SK-N-SH (cell line): Measurements from ENCODE around the gene SLC4A8. TPM values are rescaled to one million over a fixed set of nuclear protein-coding genes. Genes with fewer than 3 reads are reported as not detected.

ENCODE experiments used
- CTCF ChIA-PET: fragments of 300-600, 350-600 bp; formaldehyde crosslinking; extraction: SDS; loops from one replicate; lab custom pipeline; 2021; lab: Yijun Ruan, JAX
- POLR2A ChIA-PET: fragments of 350-600 bp; sonication (Branson Sonifier 250); formaldehyde crosslinking; extraction: SDS; loops from one replicate; lab custom pipeline; 2020; ENCODE audit warnings: antibody characterized with exemption, inconsistent platforms; lab: Yijun Ruan, JAX
- DNase-seq: peaks from one replicate; pipeline ENCODE4 v3.0.0; 2012
- H2AFZ ChIP-seq: fragments of 200-600 bp; sonication (generic); 2 replicates; pipeline ENCODE4 v1.8.1; 2016; ENCODE audit warnings: antibody characterized with exemption, mild to moderate bottlenecking, low read depth
- H3F3A ChIP-seq: fragments of 200-600 bp; sonication (generic); replicated peaks from 2 replicates; pipeline ENCODE3; 2016; ENCODE audit warnings: antibody characterized with exemption, mild to moderate bottlenecking; ENCODE audit not compliant: insufficient read depth
- H3K27ac ChIP-seq, 2 experiments: fragments of 200-500 bp in 1 of 2; fragments of 200-600 bp in 1 of 2; sonication (Bioruptor generic) in 1 of 2; sonication (generic), shearing (Covaris generic) in 1 of 2; 2 replicates each; pipeline versions ENCODE4 v1.5.1 to v1.6.1; 2014 to 2016; ENCODE audit warnings: low read depth in 2 of 2, inconsistent platforms in 1 of 2, low read length in 1 of 2, mild to moderate bottlenecking in 1 of 2, mixed read lengths in 1 of 2
- H3K27me3 ChIP-seq: fragments of 200-600 bp; sonication (generic), shearing (Covaris generic); 2 replicates; pipeline ENCODE4 v1.6.1; 2016; ENCODE audit warnings: mixed run types; ENCODE audit not compliant: insufficient read depth
- H3K36me3 ChIP-seq, 2 experiments: fragments of 200-500 bp in 1 of 2; fragments of 200-600 bp in 1 of 2; sonication (Bioruptor generic) in 1 of 2; sonication (generic) in 1 of 2; replicated peaks in 1 of 2; 2 replicates each; pipeline versions ENCODE3 to v1.5.1; 2014 to 2016; ENCODE audit warnings: low read length in 1 of 2, mild to moderate bottlenecking in 1 of 2; ENCODE audit not compliant: insufficient read depth in 2 of 2, control insufficient read depth in 1 of 2
- H3K4me1 ChIP-seq, 2 experiments: fragments of 200-500 bp in 1 of 2; fragments of 200-600 bp in 1 of 2; sonication (Bioruptor generic) in 1 of 2; sonication (generic), shearing (Covaris generic) in 1 of 2; 2 replicates each; pipeline versions ENCODE4 v1.5.1 to v1.6.1; 2014 to 2016; ENCODE audit warnings: low read depth in 1 of 2, low read length in 1 of 2, mixed run types in 1 of 2; ENCODE audit not compliant: insufficient read depth in 2 of 2, control insufficient read depth in 1 of 2
- H3K4me2 ChIP-seq: fragments of 200-600 bp; sonication (generic), shearing (Covaris generic); 2 replicates; pipeline ENCODE4 v1.6.1; 2017; ENCODE audit warnings: mixed run types
- H3K4me3 ChIP-seq, 2 experiments: fragments of 200-500 bp in 1 of 2; fragments of 200-600 bp in 1 of 2; sonication (Bioruptor generic) in 1 of 2; sonication (generic), shearing (Covaris generic) in 1 of 2; 2 replicates each; pipeline versions ENCODE4 v1.5.1 to v1.8.1; 2014 to 2016; ENCODE audit warnings: low read depth in 2 of 2, inconsistent platforms in 1 of 2, low read length in 1 of 2, mild to moderate bottlenecking in 1 of 2, mixed read lengths in 1 of 2, moderate library complexity in 1 of 2
- H3K79me2 ChIP-seq: fragments of 200-600 bp; sonication (generic); 2 replicates; pipeline ENCODE4 v1.8.1; 2017; ENCODE audit warnings: mild to moderate bottlenecking; ENCODE audit not compliant: insufficient read depth
- H3K9ac ChIP-seq: fragments of 200-600 bp; sonication (generic); 2 replicates; pipeline ENCODE4 v1.6.1; 2017; ENCODE audit warnings: mixed run types
- H3K9me2 ChIP-seq: fragments of 200-600 bp; sonication (generic); 2 replicates; pipeline ENCODE4 v1.6.1; 2017; ENCODE audit warnings: mixed run types
- H3K9me3 ChIP-seq: fragments of 200-600 bp; sonication (generic); 2 replicates; pipeline ENCODE4 v1.6.1; 2017; ENCODE audit warnings: mixed run types, mild to moderate bottlenecking, moderate library complexity
- H4K20me1 ChIP-seq: fragments of 200-600 bp; sonication (generic); 2 replicates; pipeline ENCODE4 v1.6.1; 2017; ENCODE audit warnings: mild to moderate bottlenecking, mixed run types; ENCODE audit not compliant: insufficient read depth
- CHD2 ChIP-seq: fragments of 150-350 bp; IDR thresholded peaks from 2 replicates; pipeline ENCODE4 v1.6.1; 2018; ENCODE audit warnings: low read length; ENCODE audit not compliant: partially characterized antibody
- ELF1 ChIP-seq: IDR thresholded peaks from 2 replicates; pipeline ENCODE4 v1.4.0; 2012
- EP300 ChIP-seq, 2 experiments: IDR thresholded peaks; 2 replicates each; pipeline versions ENCODE4 v1.4.0 to v1.6.1; 2012; ENCODE audit warnings: borderline replicate concordance in 1 of 2, low read depth in 1 of 2, low read length in 1 of 2
- EZH2phosphoT487 ChIP-seq: fragments of 200-600 bp; sonication (generic); IDR thresholded peaks from 2 replicates; pipeline ENCODE4 v1.6.1; 2017; ENCODE audit warnings: low read depth, mixed run types, mild to moderate bottlenecking, antibody characterized with exemption, moderate library complexity, borderline replicate concordance
- FOXJ3 ChIP-seq: sonication (generic); formaldehyde crosslinking; IDR thresholded peaks from 2 replicates; pipeline ENCODE4 v1.5.1; 2020; ENCODE audit warnings: mild to moderate bottlenecking, missing genetic modification reagents
- GABPA ChIP-seq: IDR thresholded peaks from 2 replicates; pipeline ENCODE4 v1.4.0; 2012; ENCODE audit warnings: low read depth, mild to moderate bottlenecking
- GATA2 ChIP-seq: sonication (generic); formaldehyde crosslinking; IDR thresholded peaks from 2 replicates; pipeline ENCODE4 v1.5.0; 2020; ENCODE audit warnings: mild to moderate bottlenecking, missing genetic modification reagents
- MEF2A ChIP-seq: IDR thresholded peaks from 2 replicates; pipeline ENCODE4 v1.4.0; 2012; ENCODE audit warnings: low read depth, borderline replicate concordance
- MXI1 ChIP-seq: IDR thresholded peaks from 2 replicates; pipeline ENCODE4 v1.6.1; 2012; ENCODE audit warnings: mild to moderate bottlenecking, low read depth, low read length, improper control_type of control experiment
- NFIC ChIP-seq: IDR thresholded peaks from 2 replicates; pipeline ENCODE4 v1.4.0; 2012; ENCODE audit warnings: borderline replicate concordance
- RXRA ChIP-seq: IDR thresholded peaks from 2 replicates; pipeline ENCODE4 v1.4.0; 2012; ENCODE audit warnings: low read depth, mild to moderate bottlenecking, borderline replicate concordance
- SIN3A ChIP-seq: IDR thresholded peaks from 2 replicates; pipeline ENCODE4 v1.6.1; 2012; ENCODE audit warnings: low read depth, mild to moderate bottlenecking, low read length, moderate library complexity, borderline replicate concordance
- SMC3 ChIP-seq: IDR thresholded peaks from 2 replicates; pipeline ENCODE4 v1.6.1; 2012; ENCODE audit warnings: low read depth, low read length, improper control_type of control experiment
- TAF1 ChIP-seq: IDR thresholded peaks from 2 replicates; pipeline ENCODE4 v1.6.1; 2012; ENCODE audit warnings: low read depth, mild to moderate bottlenecking, low read length, moderate library complexity, borderline replicate concordance
- TCF12 ChIP-seq: IDR thresholded peaks from 2 replicates; pipeline ENCODE4 v1.4.0; 2012
- TEAD4 ChIP-seq: IDR thresholded peaks from 2 replicates; pipeline ENCODE4 v1.4.0; 2012; ENCODE audit warnings: mild to moderate bottlenecking, borderline replicate concordance; ENCODE audit not compliant: insufficient read depth
- YY1 ChIP-seq: IDR thresholded peaks from 2 replicates; pipeline ENCODE4 v1.4.0; 2012; ENCODE audit warnings: low read depth, mild to moderate bottlenecking
- ZBTB33 ChIP-seq: IDR thresholded peaks from 2 replicates; pipeline ENCODE4 v1.4.0; 2012; ENCODE audit warnings: low read depth, borderline replicate concordance
- WGBS: methylation state at CpG from one replicate; pipeline ENCODE4 v1.1.6; 2017; ENCODE audit warnings: low lambda C conversion rate; 5-methylcytosine and 5-hydroxymethylcytosine counted together
- polyA plus RNA-seq, 3 experiments: library from polyadenylated mRNA; depleted of rRNA; stranded (reverse); fragments of >200 nt; gene quantifications; 2 replicates each; pipeline ENCODE4 v1.2.3, GENCODE V29; 2012

The SLC4A8 gene
- polyA plus RNA-seq, 1 of the 3 experiments (the other 2 are of a cell fraction): 5.2 TPM

GRCh38 chr12:51390891-51391282, 33.7 kb upstream of the SLC4A8 start:
- H4K20me1 ChIP-seq: no peaks in the 10 kb centered on the region
- H3K27ac ChIP-seq: peak overlapping the region in 1 of 2 experiments; percentile 68; a peak in 1 of 4 replicates
- H3K79me2 ChIP-seq: no peaks in the 10 kb centered on the region
- DNase-seq: peak; percentile 57
- H3K9me3 ChIP-seq: no peaks in the 10 kb centered on the region
- H3K4me3 ChIP-seq: peak overlapping the region; percentile 40 to 50; a peak in 3 of 4 replicates
- POLR2A ChIA-PET: interaction anchor here (1.4 to 1.5 kb wide), 2 partner anchors 15 to 49 kb away, joined by 3 read pairs; no protein-coding TSS in a partner anchor
- H3K4me2 ChIP-seq: peak overlapping the region; percentile 73; the same call in 1 of the 2 replicates
- TF ChIP-seq TAF1 (no peak), RXRA (no peak), ZBTB33 (no peak), GATA2 (no peak), YY1 (no peak), CHD2 (no peak), TCF12 (no peak), EP300 (IDR thresholded peaks at IDR 0.05; ENCODE audit: borderline replicate concordance in 1 of 2, low read depth in 1 of 2, low read length in 1 of 2) (no peak), SIN3A (no peak), EZH2phosphoT487 (no peak), FOXJ3 (CRISPR knock-in tag) (no peak), TEAD4 (no peak), NFIC (no peak), GABPA (no peak), ELF1 (no peak), MXI1 (no peak), MEF2A (no peak), SMC3 (no peak)
- peaks cover 23% of the 10 kb centered on the region for H3F3A ChIP-seq
- no peaks in the 10 kb centered on the region for H3K27me3 ChIP-seq
- no peaks in the 10 kb centered on the region for H3K9me2 ChIP-seq
- WGBS: 69% methylated on average over 7 of the region's 8 CpGs
- peaks cover 4 to 53% of the 10 kb centered on the region in 2 experiments; a peak in 2 of 4 replicates for H3K4me1 ChIP-seq
- H2AFZ ChIP-seq: no peak overlapping the region
- CTCF ChIA-PET: interaction anchor here (1.0 to 2.3 kb wide), 5 partner anchors 13 to 536 kb away, joined by 3 to 7 read pairs (median 5); no protein-coding TSS in a partner anchor
- no peaks in the 10 kb centered on the region for H3K36me3 ChIP-seq
- no peak overlapping the region for H3K9ac ChIP-seq
